GM18858 (cell line): ENCODE results near the gene C5AR1.
"Not testable (repeated sequence)": the region's sequence is repeated elsewhere in the genome, so short reads cannot be mapped to it uniquely, and the experiment has no call there.

ENCODE experiments used
- ATAC-seq: cut with Tn5 transposase; IDR thresholded peaks from one replicate; pipeline ENCODE4 v1.9.1; 2021; ENCODE audit not compliant: unreplicated experiment

The C5AR1 gene

GRCh38 chr19:47283405-47284059 lies 26.1 kb upstream of the C5AR1 start:
- ATAC-seq, result no peak

- ATAC-seq, result no peak
Observed at GRCh38 chr19:47284324-47284899, 25.2 kb upstream of the C5AR1 start.

- ATAC-seq, result no peak
Observed at GRCh38 chr19:47296036-47296435, 13.6 kb upstream of the C5AR1 start.

- ATAC-seq, result not testable (repeated sequence)
Observed at GRCh38 chr19:47300867-47301266, 8.8 kb upstream of the C5AR1 start.

GRCh38 chr19:47302249-47302648 lies 7.4 kb upstream of the C5AR1 start:
- no peak for ATAC-seq

- ATAC-seq, result no peak
Observed at GRCh38 chr19:47303966-47304365, 5.7 kb upstream of the C5AR1 start.

GRCh38 chr19:47305309-47305751 lies 4.3 kb upstream of the C5AR1 start:
- ATAC-seq, result no peak

GRCh38 chr19:47306303-47306702 lies 3.4 kb upstream of the C5AR1 start:
- no peak for ATAC-seq

GRCh38 chr19:47309038-47309437 lies 623 bp upstream of the C5AR1 start:
- no peak for ATAC-seq

GRCh38 chr19:47310323-47310722 lies 662 bp downstream of the C5AR1 start:
- no peak for ATAC-seq

GRCh38 chr19:47310819-47311218 lies 1.2 kb downstream of the C5AR1 start:
- no peak for ATAC-seq

GRCh38 chr19:47312366-47313006 lies 2.8 kb downstream of the C5AR1 start:
- ATAC-seq, result no peak

- ATAC-seq, result no peak
Observed at GRCh38 chr19:47313754-47314295, 4.2 kb downstream of the C5AR1 start.

GRCh38 chr19:47315125-47315821 lies 5.6 kb downstream of the C5AR1 start:
- no peak for ATAC-seq

GRCh38 chr19:47316513-47316912 lies 6.9 kb downstream of the C5AR1 start:
- no peak for ATAC-seq

GRCh38 chr19:47319923-47320871 lies 10.5 kb downstream of the C5AR1 start:
- no peak for ATAC-seq

- ATAC-seq, result no peak
Observed at GRCh38 chr19:47321630-47322029, 12.0 kb downstream of the C5AR1 start.

GRCh38 chr19:47322058-47322457 lies 12.4 kb downstream of the C5AR1 start:
- ATAC-seq, result no peak

GRCh38 chr19:47323409-47323808 lies 13.7 kb downstream of the C5AR1 start:
- ATAC-seq, result no peak

GRCh38 chr19:47323872-47324271 lies 14.2 kb downstream of the C5AR1 start:
- ATAC-seq, result no peak
